HEK293 (cell line): ENCODE results near the gene NEB.

Experiments used
- GFI1B ChIP-seq: fragments of 450-650 bp; formaldehyde crosslinking; IDR thresholded peaks from 2 replicates; pipeline ENCODE4 v1.5.1; 2016; ENCODE audit warnings: missing biosample characterization, missing genetic modification characterization
- KLF9 ChIP-seq: fragments of 450-650 bp; formaldehyde crosslinking; IDR thresholded peaks from 2 replicates; pipeline ENCODE4 v1.5.1; 2016; ENCODE audit warnings: missing biosample characterization, missing genetic modification characterization, low read depth
- ZNF175 ChIP-seq: fragments of 450-650 bp; formaldehyde crosslinking; IDR thresholded peaks from 2 replicates; pipeline ENCODE4 v1.5.1; 2016; ENCODE audit warnings: missing biosample characterization, missing genetic modification characterization
- ZNF24 ChIP-seq: fragments of 450-650 bp; formaldehyde crosslinking; IDR thresholded peaks from 2 replicates; pipeline ENCODE4 v1.5.1; 2016; ENCODE audit warnings: missing biosample characterization, missing genetic modification characterization
- ZNF335 ChIP-seq: fragments of 450-650 bp; formaldehyde crosslinking; conservative IDR thresholded peaks from 2 replicates; pipeline ENCODE4 v1.5.1; 2016; ENCODE audit warnings: missing biosample characterization, missing genetic modification characterization

DNA sequence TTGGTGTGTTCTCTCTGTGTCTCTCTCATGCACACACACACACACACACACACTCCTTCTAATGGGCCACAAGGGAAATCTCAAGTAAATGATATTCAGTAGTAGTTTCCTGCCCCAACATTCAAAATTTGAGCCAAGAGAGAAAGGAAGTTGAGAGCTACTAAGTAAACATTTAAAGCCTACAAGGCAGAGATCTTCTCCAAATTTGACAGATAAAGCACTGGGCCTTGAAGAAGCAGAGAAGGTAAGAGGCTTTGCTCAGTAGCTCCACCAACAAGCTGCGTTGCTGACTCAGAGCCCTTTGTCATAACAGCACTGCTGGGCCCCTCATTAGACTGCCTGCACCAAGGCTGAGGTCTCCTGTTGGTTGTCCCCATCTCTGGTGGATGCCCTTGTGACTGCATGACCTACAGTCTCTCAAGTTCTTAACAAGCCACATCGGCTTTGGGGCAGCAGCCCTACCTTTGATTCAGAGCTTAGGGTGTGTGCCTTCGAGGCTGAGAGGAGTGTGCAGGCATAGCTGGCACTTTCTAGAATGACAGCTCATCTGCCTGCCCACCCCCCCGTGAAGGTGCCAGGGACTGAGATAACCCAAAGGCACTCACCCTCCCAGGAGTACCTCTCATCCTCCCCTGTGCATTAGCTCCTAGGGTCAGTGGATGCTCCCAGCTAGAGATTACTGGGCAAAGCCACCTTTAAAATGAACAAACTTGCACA is 32.3 kb upstream of the NEB start:
- no peak for TF ChIP-seq KLF9 (tag by site-specific recombination)
- no peak for TF ChIP-seq ZNF175 (tag by site-specific recombination)
- no peak for TF ChIP-seq ZNF24 (tag by site-specific recombination)
- TF ChIP-seq ZNF335 = no peak
- no peak for TF ChIP-seq GFI1B (tag by site-specific recombination)
